Heart left ventricle (tissue), 16 donors: ENCODE results near the gene KIF27. TPM values are rescaled to one million over a fixed set of nuclear protein-coding genes. Genes with fewer than 3 reads are reported as not detected.

Source experiments
- ATAC-seq, 4 donors: fragments of 200-7000 bp; cut with Tn5 transposase; one replicate each; pipeline ENCODE4 v1.9.1; 2020 to 2022; ENCODE audit warnings: moderate library complexity in 4 of 4, mild to moderate bottlenecking in 3 of 4, moderate number of reproducible peaks in 1 of 4
- DNase-seq, 5 donors: peaks; one replicate each; pipeline ENCODE4 v3.0.0-alpha.2; 2020
- H3K27ac ChIP-seq, 12 donors: fragments of 200-600 bp; sonication (generic) in 4 of 12; one replicate each; pipeline versions ENCODE4 v1.5.0 to v1.8.0; 2016 to 2022; ENCODE audit warnings: mild to moderate bottlenecking in 2 of 12
- H3K27me3 ChIP-seq, 9 donors: fragments of 200-600 bp; sonication (generic) in 2 of 9; one replicate each; pipeline versions ENCODE4 v1.5.1 to v1.8.0; 2016 to 2022; ENCODE audit warnings: mild to moderate bottlenecking in 3 of 9
- H3K36me3 ChIP-seq, 9 donors: fragments of 200-600 bp; sonication (generic) in 2 of 9; one replicate each; pipeline versions ENCODE4 v1.5.0 to v1.8.0; 2018 to 2022; ENCODE audit warnings: mild to moderate bottlenecking in 2 of 9
- H3K4me1 ChIP-seq, 12 donors: fragments of 200-600 bp; sonication (generic) in 4 of 12; one replicate each; pipeline versions ENCODE4 v1.5.0 to v1.8.0; 2016 to 2022; ENCODE audit warnings: mild to moderate bottlenecking in 3 of 12
- H3K4me3 ChIP-seq, 12 donors: fragments of 200-600 bp; sonication (generic) in 4 of 12; one replicate each; pipeline versions ENCODE4 v1.5.0 to v1.8.0; 2017 to 2022; ENCODE audit warnings: mild to moderate bottlenecking in 9 of 12, moderate library complexity in 4 of 12
- H3K9me3 ChIP-seq, 12 donors: fragments of 200-600 bp; sonication (generic) in 4 of 12; one replicate each; pipeline versions ENCODE4 v1.5.0 to v1.8.0; 2016 to 2022; ENCODE audit warnings: mild to moderate bottlenecking in 1 of 12
- POLR2A ChIP-seq, 2 donors: fragments of 450-650 bp; IDR thresholded peaks; one replicate each; pipeline ENCODE4 v1.6.1; 2017; ENCODE audit warnings: antibody characterized with exemption in 2 of 2, mild to moderate bottlenecking in 2 of 2, moderate library complexity in 2 of 2
- WGBS, 4 donors: extraction: QIAGEN DNeasy Blood & Tissue Kit in 2 of 4; methylation state at CpG; one replicate each; pipeline versions ENCODE4 v1.1.5 to v1.1.7; 2013 to 2018; 5-methylcytosine and 5-hydroxymethylcytosine counted together
- intact Hi-C, 10 donors: fragments of 100-400 bp; cut with DNase I; formaldehyde crosslinking; loops; one replicate each; pipeline versions ENCODE4 v1.11.1 to v1.14.2; 2022
- polyA plus RNA-seq, 2 donors: library from polyadenylated mRNA; stranded (reverse); fragments of 200-250 nt; gene quantifications; one replicate each; pipeline ENCODE4 v1.2.3, GENCODE V29; 2013
- total RNA-seq, 9 donors: library from RNA; depleted of rRNA in 2 of 9; stranded (reverse); fragments of >200 nt in 2 of 9; fragmentation: NEBNext Ultra II Directional in 3 of 9; extraction: Animal tissue kit (Norgen Biotek cat#: 25700) in 3 of 9; gene quantifications; one replicate each; pipeline versions ENCODE4 v1.1.0 to v1.2.4, GENCODE V29; 2016 to 2023
- TF ChIP-seq, protein P1 (sequence below), 12 donors: fragments of 200-600 bp; sonication (generic) in 4 of 12; IDR thresholded peaks; one replicate each; pipeline versions ENCODE4 v1.5.0 to v1.8.0; 2018 to 2022; ENCODE audit warnings: antibody characterized with exemption in 12 of 12, mild to moderate bottlenecking in 5 of 12
- donor health status: ischemic (EF 13 %, LVEDD 7.1; RV severe dilation, severe dysfunction).
- donor health status: healthy with polysubstance abuse.
- donor health status: DM: no; HTN: yes; CAD: no.
- donor health status: DM: no; HTN: no; CAD: no.
- donor health status: ischemic (EF 25% LVEDD 6.9; RV normal size, moderate dysfunction).
- donor health status: ischemic (EF 25% LVEDD 5.7; RV mildly dilated, moderate dysfunction).
- donor health status: healthy.
- donor health status: DM: yes; HTN: yes; CAD: no.
- donor health status: ischemic (EF 35%, LVEDD 5.7; RV mildly dilated, moderate dysfunction).
- donor health status: nonischemic (EF 11% LVEDD 7.7; RV severe dilation, severe dysfunction).
- donor health status: DM: yes; HTN: yes; CAD: no.
- donor health status: PGD.
- donor health status: ischemic (EF 29% LVEDD 5.4; RV normal size, mild dysfunction).
- donor health status: nonischemic (EF 23%, LVEDD 6.1; RV moderate dilation, normal function).

Gene KIF27
- total and polyA plus RNA-seq, 11 donors = 0.53 to 4.2 (median 3.1) TPM

DNA sequence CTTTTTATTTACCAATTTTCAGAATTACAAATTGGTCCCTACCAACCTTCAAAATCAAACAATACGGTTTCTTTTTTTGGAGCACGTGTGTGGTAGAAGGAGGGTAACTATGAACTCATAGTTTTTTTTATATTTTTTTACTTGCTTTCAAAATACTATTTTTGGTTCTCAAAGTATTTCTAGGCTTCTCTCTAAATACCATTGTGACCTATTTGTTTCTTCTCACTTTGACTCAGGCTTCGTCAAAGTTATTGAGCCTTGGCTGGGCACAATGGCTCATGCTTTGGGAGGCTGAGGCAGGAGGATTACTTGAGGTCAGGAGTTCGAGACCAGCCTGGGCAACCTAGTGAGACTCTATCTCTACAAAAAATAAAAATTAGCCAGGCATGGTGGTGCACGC lies 11.6 kb upstream of the KIF27 start:
- no peak for DNase-seq
- intact Hi-C loops = no loop called here
- TF ChIP-seq, protein P1, sequence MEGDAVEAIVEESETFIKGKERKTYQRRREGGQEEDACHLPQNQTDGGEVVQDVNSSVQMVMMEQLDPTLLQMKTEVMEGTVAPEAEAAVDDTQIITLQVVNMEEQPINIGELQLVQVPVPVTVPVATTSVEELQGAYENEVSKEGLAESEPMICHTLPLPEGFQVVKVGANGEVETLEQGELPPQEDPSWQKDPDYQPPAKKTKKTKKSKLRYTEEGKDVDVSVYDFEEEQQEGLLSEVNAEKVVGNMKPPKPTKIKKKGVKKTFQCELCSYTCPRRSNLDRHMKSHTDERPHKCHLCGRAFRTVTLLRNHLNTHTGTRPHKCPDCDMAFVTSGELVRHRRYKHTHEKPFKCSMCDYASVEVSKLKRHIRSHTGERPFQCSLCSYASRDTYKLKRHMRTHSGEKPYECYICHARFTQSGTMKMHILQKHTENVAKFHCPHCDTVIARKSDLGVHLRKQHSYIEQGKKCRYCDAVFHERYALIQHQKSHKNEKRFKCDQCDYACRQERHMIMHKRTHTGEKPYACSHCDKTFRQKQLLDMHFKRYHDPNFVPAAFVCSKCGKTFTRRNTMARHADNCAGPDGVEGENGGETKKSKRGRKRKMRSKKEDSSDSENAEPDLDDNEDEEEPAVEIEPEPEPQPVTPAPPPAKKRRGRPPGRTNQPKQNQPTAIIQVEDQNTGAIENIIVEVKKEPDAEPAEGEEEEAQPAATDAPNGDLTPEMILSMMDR (IDR thresholded peaks at IDR 0.05) = no peak
- TF ChIP-seq POLR2A (IDR thresholded peaks at IDR 0.05) = no peak
- Histone ChIP-seq H3K36me3 (peaks cover 0 to under 1% (median 0%) of the 10 kb centered on the region in 9 donors), H3K27ac (no peak overlapping the region), H3K4me3 (no peak overlapping the region), H3K27me3 (no peaks in the 10 kb centered on the region), H3K4me1 (peaks cover 0 to 38% (median 5%) of the 10 kb centered on the region in 12 donors), H3K9me3 (no peaks in the 10 kb centered on the region)
- no peak for ATAC-seq
- 88 to 93% (median 92%) methylated on average over 5 of the region's 5 CpGs for WGBS, 4 donors

DNA sequence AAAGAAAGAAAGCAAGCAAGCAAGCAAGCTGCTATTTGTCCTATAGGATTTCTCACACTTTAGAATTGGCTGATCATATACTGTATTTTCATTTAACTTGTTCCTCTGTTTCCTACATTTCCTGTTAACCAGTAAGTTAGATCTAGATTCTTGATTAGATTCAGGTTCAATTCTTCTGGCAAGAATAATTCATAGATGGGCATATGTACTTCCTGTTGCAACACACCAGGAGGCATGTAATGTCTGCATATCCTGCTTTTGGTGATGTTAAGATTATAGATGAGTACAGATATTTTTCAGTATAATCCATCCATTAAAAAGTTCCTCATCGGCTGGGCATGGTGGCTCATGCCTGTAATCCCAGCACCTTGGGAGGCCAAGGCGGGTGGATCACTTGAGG lies 10.8 kb upstream of the KIF27 start:
- TF ChIP-seq, protein P1 (IDR thresholded peaks at IDR 0.05) = no peak
- TF ChIP-seq POLR2A (IDR thresholded peaks at IDR 0.05) = no peak
- H3K36me3 ChIP-seq = no peaks in the 10 kb centered on the region
- intact Hi-C loops = no loop called here
- H3K27ac ChIP-seq = no peak overlapping the region
- no peaks in the 10 kb centered on the region for H3K9me3 ChIP-seq
- H3K4me3 ChIP-seq = no peak overlapping the region
- WGBS, 4 donors = 86 to 94% (median 88%) methylated on average over 2 of the region's 2 CpGs
- DNase-seq (no peak), ATAC-seq (no peak)
- H3K27me3 ChIP-seq = no peaks in the 10 kb centered on the region
- peaks cover 0 to 31% (median 5%) of the 10 kb centered on the region in 12 donors for H3K4me1 ChIP-seq

DNA sequence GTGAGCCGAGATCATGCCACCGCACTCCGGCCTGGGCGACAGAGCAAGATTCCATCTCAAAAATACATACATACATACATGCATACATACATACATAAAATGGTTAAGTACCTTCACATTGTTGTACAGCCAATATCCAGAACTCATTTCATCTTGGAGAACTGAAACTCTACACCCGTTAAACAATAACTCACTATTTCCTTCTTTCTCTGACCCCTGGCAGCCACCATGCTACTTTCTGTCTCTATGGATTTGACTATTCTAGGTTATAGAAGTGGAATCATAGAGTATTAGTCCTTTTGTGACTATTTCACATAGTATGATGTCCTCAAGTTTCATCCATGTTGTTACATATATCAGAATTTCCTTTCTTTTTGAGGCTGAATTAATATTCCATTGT lies 9.6 kb upstream of the KIF27 start:
- ATAC-seq = no peak
- 87 to 92% (median 89%) methylated on average over 5 of the region's 5 CpGs for WGBS, 4 donors
- Histone ChIP-seq H3K4me1 (peaks cover 0 to 25% (median 5%) of the 10 kb centered on the region in 12 donors), H3K36me3 (no peaks in the 10 kb centered on the region), H3K27ac (no peak overlapping the region), H3K9me3 (no peaks in the 10 kb centered on the region), H3K4me3 (no peak overlapping the region), H3K27me3 (no peaks in the 10 kb centered on the region)
- intact Hi-C loops = no loop called here
- no peak for DNase-seq
- no peak for TF ChIP-seq POLR2A (IDR thresholded peaks at IDR 0.05)
- TF ChIP-seq, protein P1 (IDR thresholded peaks at IDR 0.05) = no peak

DNA sequence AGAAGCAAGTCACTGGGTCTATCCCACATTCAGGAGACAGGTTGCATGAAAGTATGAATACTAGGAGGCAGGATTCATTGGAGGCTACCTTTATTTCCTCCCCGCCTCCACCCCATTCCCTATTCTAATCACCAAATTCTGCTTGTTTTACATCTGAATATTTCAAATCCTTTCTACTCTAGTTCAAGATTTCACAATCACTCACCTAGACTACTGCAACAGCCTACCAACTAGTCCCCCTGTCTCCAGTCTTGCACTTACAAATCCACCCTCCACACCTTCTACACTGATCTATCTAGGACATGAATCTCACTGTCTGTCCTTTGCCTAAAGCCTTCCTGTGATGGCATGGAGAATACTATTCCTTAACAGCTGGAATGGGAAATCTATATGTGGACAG lies 6.4 kb upstream of the KIF27 start:
- Histone ChIP-seq H3K9me3 (no peaks in the 10 kb centered on the region), H3K4me1 (no peaks in the 10 kb centered on the region), H3K27ac (no peak overlapping the region), H3K36me3 (no peaks in the 10 kb centered on the region), H3K27me3 (no peaks in the 10 kb centered on the region), H3K4me3 (no peak overlapping the region)
- WGBS, 4 donors = 97 to 100% (median 98%) methylated on average over 1 of the region's 1 CpG
- TF ChIP-seq POLR2A (IDR thresholded peaks at IDR 0.05) = no peak
- no peak for ATAC-seq
- DNase-seq = no peak
- intact Hi-C loops = loop anchor here in 1 of 10 donors (10.0 kb wide), 1 partner anchor 303 kb away; the partner anchor contains the start of gene IDNK

DNA sequence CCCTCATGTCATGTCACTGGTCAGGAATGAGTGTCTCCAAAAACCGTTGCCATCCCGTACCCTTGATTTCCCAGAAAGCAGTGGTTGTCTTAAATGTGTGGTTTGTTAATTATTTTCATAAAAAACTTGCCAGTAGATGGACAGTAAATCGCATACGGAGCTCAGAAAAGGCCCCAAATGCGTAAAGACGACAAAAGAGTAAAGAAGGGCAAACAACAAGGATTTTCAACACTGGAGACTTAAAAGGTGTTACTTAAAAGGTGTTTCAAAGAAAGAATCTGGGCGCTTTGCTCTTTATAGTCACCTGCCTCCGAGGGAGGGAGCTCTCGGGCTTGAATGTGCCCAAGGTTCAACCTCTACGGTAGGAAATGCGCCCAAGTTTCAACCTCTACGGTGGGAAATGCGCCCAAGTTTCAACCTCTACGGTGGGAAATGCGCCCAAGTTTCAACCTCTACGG lies 734 bp downstream of the KIF27 start:
- peak overlapping the region; percentile 65 to 96 (median 76) for H3K4me3 ChIP-seq
- DNase-seq (peak in 1 of 5 donors; percentile 28), ATAC-seq (peak in 3 of 4 donors; percentile 11 to 45 (median 24))
- H3K36me3 ChIP-seq = peaks cover 0 to 4% (median 0%) of the 10 kb centered on the region in 9 donors
- peak overlapping the region in 11 of 12 donors; percentile 88 to 98 (median 92) for H3K27ac ChIP-seq
- H3K4me1 ChIP-seq = peaks cover 0 to 12% (median 5%) of the 10 kb centered on the region in 12 donors
- TF ChIP-seq, protein P1 (IDR thresholded peaks at IDR 0.05) = peak in 5 of 12 donors; percentile 27 to 52 (median 34)
- TF ChIP-seq POLR2A (IDR thresholded peaks at IDR 0.05) = no peak
- H3K9me3 ChIP-seq = no peaks in the 10 kb centered on the region
- intact Hi-C loops = loop anchor here in 4 of 10 donors (5.0 to 10.0 kb wide), 2 partner anchors 62 to 296 kb away; partner anchors contain the start of genes HNRNPK (in 3 of the 4), RMI1 (in 3 of the 4) and IDNK (in 1 of the 4)
- H3K27me3 ChIP-seq = no peaks in the 10 kb centered on the region
- 6 to 8% (median 7%) methylated on average over 16 of the region's 16 CpGs for WGBS, 4 donors
